Measurements from ENCODE around the gene PTPRH.

The PTPRH gene

GRCh38 chr19:55166530-55167268 is 42.6 kb downstream of the PTPRH start, which contains the start of gene DNAAF3:
Gene DNAAF3 (minus strand): TSS chr19:55166613. CDS start chr19:55166413, 200 bp downstream.
- TF ChIP-seq, protein P1, sequence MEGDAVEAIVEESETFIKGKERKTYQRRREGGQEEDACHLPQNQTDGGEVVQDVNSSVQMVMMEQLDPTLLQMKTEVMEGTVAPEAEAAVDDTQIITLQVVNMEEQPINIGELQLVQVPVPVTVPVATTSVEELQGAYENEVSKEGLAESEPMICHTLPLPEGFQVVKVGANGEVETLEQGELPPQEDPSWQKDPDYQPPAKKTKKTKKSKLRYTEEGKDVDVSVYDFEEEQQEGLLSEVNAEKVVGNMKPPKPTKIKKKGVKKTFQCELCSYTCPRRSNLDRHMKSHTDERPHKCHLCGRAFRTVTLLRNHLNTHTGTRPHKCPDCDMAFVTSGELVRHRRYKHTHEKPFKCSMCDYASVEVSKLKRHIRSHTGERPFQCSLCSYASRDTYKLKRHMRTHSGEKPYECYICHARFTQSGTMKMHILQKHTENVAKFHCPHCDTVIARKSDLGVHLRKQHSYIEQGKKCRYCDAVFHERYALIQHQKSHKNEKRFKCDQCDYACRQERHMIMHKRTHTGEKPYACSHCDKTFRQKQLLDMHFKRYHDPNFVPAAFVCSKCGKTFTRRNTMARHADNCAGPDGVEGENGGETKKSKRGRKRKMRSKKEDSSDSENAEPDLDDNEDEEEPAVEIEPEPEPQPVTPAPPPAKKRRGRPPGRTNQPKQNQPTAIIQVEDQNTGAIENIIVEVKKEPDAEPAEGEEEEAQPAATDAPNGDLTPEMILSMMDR (conservative IDR thresholded peaks at IDR 0.05): no peak
- peak within 1 kb of the TSS; percentile 83 for H3K27ac ChIP-seq

- H3K27ac ChIP-seq: no peak overlapping the region
- TF ChIP-seq, protein P1 (conservative IDR thresholded peaks at IDR 0.05): peak; percentile 68
These were observed 43.3 kb downstream of the PTPRH start for GRCh38 chr19:55165952-55166529.

DNA sequence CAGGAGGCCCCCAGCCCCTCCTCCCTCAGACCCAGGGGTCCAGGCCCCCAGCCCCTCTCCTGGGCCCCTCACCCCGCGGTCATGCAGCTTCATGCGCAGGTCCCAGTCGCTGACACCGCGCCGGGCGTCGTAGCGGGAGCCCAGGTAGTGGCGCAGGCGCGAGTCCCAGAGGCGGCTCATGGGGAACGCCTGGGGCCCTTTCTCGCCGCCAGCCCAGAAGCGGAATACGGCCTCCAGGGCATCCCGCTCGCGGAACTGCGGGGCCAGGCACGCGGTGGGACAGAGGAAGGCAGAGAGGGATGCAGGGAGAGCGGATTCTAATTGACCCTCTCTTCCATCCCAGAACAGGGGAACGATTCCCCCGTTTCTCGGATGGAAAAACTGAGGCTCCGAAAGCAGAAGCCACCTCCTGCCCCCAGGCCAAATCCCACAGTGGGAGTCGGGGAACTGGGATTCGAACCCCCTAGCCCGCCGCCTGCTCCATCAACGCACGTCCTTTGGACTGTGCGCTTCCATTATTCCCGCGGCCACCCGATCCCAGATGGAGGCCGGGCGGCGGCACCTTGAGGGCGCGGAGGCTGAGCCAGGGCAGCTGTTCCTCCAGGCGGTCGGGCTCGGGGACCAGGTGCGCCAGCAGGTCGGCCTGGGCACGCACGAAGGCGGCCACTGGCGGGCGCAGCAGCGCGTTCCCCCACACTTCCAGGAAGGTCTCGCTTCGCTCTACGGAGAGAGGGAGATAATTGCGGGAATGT is 47.6 kb downstream of the PTPRH start:
- H3K27ac ChIP-seq: no peak overlapping the region
- TF ChIP-seq, protein P1 (conservative IDR thresholded peaks at IDR 0.05): no peak

DNA sequence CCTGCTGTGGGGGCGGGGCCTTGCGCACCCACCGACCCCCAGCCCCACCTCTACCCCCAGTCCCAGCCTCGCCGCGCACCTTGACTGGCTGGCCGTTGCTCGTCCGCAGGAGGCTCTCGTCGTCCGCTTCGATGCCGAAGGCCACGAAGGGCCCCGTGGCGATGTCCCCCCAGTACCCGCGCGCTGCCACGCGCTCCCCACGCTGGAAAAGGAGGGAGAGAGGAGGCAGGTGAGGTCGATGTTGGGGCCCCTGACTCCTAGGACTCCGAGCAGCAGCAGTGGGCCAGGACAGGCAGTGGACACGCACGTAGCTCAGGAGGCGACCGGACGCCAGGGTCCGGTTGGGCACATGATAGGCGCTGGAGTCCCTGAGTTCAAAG is 48.3 kb downstream of the PTPRH start:
- no peak overlapping the region for H3K27ac ChIP-seq
- TF ChIP-seq, protein P1 (conservative IDR thresholded peaks at IDR 0.05): no peak

- TF ChIP-seq, protein P1 (conservative IDR thresholded peaks at IDR 0.05): peak; percentile 99
- H3K27ac ChIP-seq: no peak overlapping the region
These were observed 48.9 kb downstream of the PTPRH start for GRCh38 chr19:55160128-55160985.

GRCh38 chr19:55158848-55159749 is 50.2 kb downstream of the PTPRH start:
- no peak overlapping the region for H3K27ac ChIP-seq
- TF ChIP-seq, protein P1 (conservative IDR thresholded peaks at IDR 0.05): no peak
